T-helper 1 cell (primary cell): ENCODE results near the gene GDF7.
"Not testable (repeated sequence)": the region's sequence is repeated elsewhere in the genome, so short reads cannot be mapped to it uniquely, and the experiment has no call there.

Source experiments
- DNase-seq, 5 donors: peaks; one replicate each; pipeline ENCODE4 v3.0.0-alpha.2; 2012 to 2020

Gene GDF7

DNA sequence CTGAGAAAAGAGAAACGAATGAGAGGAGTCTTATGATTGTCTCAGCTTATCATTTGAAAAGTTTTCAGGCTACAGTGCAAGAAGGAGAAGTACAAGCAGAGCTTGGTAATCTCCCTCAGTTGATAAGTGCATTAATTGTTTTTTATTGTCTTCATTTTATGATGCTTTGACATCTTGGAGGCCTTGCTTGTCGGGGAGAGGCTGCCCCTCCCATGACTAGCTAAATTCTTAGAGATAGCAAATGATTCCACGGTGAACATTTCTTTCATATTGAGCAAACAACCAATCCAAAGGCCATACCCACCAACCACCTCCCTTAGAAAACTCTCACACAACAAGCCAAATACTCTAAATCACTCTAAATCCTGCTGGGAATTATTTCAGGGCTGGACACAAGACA lies 39.8 kb downstream of the GDF7 start:
- no peak for DNase-seq

DNA sequence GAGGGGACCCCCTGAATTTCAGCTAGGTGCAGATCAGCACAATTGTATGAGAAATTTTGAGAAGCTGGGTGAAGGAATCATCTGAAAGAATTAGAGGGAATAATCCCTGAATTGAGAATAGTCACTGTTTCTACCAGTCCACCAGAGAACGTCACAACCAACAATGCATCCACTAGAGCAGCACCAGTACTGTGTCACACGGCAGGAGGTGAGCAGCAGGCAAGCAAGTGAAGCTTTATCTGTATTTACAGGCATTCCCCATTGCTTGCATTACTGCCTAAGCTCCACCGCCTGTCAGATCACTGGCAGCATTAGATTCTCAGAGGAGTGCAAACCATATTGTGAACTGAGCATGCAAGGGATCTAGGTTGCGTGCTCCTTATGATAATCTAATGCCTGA lies 40.7 kb downstream of the GDF7 start:
- DNase-seq, result no peak

DNA sequence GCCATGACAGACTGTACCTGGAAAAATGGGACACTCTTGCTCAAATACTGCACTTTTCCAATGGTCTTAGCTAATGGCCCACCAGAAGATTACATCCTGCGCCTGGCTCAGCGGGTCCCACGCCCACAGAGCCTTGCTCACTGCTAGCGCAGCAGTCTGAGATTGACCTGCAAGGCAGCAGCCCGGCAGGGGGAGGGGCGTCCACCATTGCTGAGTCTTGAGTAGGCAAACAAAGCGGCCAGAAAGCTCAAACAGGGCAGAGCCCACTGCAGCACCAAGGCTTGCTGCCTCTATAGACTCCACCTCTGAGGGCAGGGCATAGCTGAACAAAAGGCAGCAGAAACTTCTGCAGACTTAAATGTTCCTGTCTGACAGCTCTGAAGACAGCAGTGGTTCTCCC lies 44.7 kb downstream of the GDF7 start:
- not testable (repeated sequence) for DNase-seq

DNA sequence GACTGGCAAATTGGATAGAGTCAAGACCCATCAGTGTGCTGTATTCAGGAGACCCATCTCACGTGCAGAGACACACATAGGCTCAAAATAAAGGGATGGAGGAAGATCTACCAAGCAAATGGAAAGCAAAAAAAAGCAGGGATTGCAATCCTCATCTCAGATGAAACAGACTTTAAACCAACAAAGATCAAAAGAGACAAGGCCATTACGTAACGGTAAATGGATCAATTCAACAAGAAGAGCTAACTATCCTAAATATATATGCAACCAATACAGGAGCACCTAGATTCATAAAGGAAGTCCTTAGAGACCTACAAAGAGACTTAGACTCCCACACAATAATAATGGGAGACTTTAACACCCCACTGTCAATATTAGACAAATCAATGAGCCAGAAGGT lies 46.6 kb downstream of the GDF7 start:
- not testable (repeated sequence) for DNase-seq

DNA sequence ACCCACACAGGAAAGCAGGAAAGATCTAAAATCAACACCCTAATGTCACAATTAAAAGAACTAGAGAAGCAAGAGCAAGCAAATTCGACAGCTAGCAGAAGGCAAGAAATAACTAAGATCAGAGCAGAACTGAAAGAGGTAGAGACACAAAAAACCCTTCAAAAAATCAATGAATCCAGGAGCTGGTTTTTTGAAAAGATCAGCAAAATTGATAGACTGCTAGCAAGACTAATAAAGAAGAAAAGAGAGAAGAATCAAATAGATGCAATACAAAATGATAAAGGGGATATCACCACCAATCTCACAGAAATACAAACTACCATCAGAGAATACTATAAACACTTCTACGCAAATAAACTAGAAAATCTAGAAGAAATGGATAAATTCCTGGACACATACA lies 47.5 kb downstream of the GDF7 start:
- not testable (repeated sequence) for DNase-seq

DNA sequence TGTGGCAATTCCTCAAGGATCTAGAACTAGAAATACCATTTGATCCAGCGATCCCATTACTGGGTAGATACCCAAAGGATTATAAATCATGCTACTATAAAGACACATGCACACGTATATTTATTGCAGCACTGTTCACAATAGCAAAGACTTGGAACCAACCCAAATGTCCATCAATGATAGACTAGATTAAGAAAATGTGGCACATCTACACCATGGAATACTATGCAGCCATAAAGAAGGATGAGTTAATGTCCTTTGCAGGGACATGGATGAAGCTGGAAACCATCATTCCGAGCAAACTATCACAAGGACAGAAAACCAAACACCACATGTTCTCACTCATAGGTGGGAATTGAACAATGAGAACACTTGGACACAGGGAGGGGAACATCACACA lies 49.2 kb downstream of the GDF7 start:
- DNase-seq, result not testable (repeated sequence)

DNA sequence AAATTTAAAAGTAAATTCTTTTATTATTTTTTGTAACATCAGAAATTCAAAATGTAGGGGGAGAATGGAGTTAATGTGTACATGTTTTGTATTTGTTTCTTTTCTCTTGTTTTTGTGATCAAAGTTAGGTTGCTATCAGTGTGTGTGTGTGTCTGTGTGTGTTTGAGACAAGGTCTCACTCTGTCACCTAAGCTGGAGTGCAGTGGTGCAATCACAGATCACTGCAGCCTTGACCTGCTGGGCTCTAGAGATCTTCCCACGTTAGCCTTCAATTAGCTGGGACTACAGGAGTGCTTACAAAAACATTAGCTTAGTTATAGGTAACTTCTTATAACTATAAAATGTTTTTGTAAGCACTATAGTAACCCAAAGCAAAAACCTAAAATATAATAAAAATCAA lies 50.7 kb downstream of the GDF7 start:
- DNase-seq, result no peak

DNA sequence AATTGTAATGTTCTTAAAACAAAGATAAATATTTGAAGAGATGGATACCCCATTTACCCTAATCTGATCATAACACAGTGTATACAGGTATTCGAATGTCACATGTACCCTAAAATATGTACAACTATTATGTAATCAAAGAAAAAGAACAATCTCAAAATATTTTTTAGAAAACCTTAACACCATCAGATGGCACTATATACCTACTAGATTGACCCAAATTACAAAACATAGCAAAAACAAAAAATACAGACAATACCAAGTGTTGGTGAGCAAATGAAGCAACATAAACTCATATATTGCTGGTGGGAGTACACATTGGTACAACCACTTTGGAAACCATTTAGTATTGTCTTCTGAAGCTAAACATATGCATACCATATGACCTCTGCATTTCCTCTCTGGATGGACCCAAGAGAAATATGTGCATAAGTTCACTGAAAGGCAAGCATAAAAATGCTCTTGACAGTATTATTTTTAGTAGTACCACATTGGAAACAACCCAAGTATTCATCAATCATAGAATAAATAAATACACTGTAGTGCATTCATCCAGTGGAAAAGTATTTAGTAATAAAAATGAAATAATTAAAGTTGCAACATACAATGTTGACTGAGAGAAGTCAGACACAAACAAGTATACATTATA lies 55.8 kb downstream of the GDF7 start:
- DNase-seq, result no peak

DNA sequence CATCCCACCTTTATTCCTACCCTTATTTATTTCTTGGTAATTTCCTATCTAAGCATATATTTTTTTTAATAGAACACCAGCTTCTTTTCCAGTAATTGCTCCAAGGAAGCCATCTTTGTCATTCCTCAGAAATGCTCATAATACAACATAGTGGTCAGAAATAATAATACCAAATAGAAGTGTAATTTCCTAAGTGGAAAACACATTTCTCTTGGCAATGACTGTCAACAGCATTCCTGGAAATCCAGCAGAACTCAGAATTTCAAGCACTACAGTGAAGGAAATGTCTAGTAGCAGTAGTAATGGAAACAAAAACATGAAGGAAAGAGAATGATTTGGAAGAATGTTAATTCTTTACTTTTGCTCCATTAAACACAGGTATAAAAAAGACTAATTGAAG lies 56.6 kb downstream of the GDF7 start:
- DNase-seq, result no peak

DNA sequence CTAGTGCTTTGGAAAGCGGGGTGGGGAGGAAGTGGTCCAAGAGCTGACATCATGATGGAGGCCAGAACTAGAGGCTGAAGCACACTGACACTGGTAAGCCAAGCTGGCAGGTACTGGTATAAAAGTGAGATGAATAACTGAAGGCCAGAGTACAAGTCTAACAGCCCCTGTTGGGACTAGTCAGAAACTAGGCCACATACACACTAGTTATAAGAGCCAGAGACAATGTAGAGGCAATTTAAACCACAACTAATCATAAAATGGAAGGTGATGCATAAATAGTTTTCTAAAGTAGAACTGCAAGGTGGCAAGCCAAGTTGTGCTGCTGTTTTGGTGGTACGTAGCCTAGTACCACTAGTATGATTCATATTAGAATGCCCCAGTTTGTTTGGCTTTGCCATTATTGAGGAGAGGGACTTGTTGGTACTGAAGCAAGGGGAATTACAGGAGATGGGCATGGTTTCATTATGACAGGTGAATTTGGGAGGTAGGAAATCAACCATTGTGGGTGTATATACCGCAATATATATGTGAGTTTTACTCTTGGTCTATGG lies 57.6 kb downstream of the GDF7 start:
- DNase-seq, result no peak

DNA sequence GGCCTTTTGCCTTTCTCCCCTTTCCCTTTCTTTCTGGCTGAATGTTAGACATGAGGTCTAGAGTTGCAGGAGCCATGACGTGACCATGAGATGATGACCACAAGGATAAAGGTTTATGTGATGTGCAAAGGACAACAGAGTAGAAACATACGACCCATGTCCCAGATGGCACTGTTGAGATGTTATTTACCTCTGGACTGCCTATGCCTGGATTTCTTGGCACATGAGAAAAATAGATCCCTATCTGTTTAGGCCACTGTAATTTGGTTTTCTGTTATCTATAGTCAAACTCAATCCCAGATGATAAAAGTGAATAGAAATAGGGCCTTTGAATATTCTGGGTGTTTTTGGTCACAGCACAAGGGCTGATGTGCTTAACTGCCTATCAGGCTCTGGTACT lies 58.8 kb downstream of the GDF7 start:
- no peak for DNase-seq

DNA sequence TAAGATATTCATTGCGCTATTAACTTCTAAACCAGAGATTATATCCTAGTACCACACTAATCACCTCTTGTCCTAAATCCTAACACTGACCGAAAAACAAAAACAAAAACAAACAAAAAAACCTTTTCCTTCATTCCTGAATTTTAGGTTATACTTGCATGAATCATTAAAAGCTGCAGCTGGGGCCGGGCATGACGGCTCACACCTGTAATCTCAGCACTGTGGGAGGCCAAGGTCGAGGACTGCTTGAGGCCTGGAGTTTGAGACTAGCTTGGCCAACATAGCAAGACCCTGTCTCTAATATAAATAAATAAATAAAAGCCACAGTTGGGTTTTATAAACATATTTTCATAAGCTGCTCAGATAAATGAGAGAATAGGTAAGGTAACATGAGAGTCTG lies 60.0 kb downstream of the GDF7 start:
- DNase-seq, result no peak

DNA sequence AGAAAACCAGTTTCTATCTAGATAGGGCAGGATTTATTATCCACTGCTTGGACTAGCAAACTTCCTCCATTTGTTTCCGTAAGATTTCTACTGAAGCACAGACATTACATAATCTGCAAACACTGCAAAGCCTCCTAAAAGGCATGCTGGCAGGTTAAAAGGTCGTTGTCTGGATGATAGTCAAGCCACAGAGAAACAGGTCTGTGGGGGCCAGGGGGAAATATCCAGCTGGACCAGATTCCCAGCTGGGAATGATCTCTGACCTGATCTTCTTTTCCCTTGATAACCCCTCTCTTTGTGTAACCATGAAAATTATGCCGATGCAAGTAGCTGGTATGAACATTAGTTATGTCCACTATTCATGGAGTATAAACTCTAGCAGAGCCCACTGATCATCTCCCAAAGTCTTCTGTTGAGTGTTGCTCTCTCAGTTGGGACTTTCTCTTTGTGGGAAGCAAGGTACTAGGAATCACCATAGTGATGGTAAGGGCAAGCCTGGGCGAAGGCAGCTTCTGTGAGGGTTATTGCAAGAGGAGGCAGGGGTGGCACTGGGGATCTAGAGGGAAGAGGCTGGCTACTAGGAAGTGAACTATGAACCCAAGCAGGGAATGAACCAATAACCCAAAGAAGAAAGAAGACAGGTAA lies 61.3 kb downstream of the GDF7 start:
- DNase-seq, result no peak
